ENCODE measurements around the gene DCBLD1. TPM values are rescaled to one million over a fixed set of nuclear protein-coding genes. Genes with fewer than 3 reads are reported as not detected.

Gene DCBLD1
- total and polyA plus RNA-seq, 9 of the 15 experiments (the other 6 are each of a cell fraction or from before 2014, with no cell fraction given) = 0.80 to 8.5 (median 6.8) TPM

- no peak for TF ChIP-seq SLC30A9 (CRISPR knock-in tag; IDR thresholded peaks at IDR 0.05)
- no peak for TF ChIP-seq ATF1 (CRISPR knock-in tag; IDR thresholded peaks at IDR 0.05)
- no peak for TF ChIP-seq ATF1 (tag; IDR thresholded peaks at IDR 0.05)
- TF ChIP-seq CXXC5 (CRISPR knock-in tag; IDR thresholded peaks at IDR 0.05) = peak; percentile 43; the same call in 1 of the 2 replicates
- peak; percentile 40 to 86 for TF ChIP-seq E2F6 (IDR thresholded peaks at IDR 0.05; ENCODE audit: borderline replicate concordance in 1 of 2, extremely low read depth in 1 of 2, insufficient read depth in 1 of 2, insufficient read length in 1 of 2, low read depth in 1 of 2, low read length in 1 of 2, poor library complexity in 1 of 2, severe bottlenecking in 1 of 2)
- TF ChIP-seq DLX4 (CRISPR knock-in tag; IDR thresholded peaks at IDR 0.05) = no peak
- TF ChIP-seq HMGXB4 (CRISPR knock-in tag; IDR thresholded peaks at IDR 0.05) = no peak
- TF ChIP-seq ZBTB1 (CRISPR knock-in tag; IDR thresholded peaks at IDR 0.05; ENCODE audit: borderline replicate concordance, low read depth) = peak; percentile 15; the same call in 1 of the 2 replicates
- TF ChIP-seq PURB (CRISPR knock-in tag; IDR thresholded peaks at IDR 0.05; ENCODE audit: low read depth) = no peak
- TF ChIP-seq NRF1 (conservative IDR thresholded peaks at IDR 0.05 in 1 of 2, IDR thresholded peaks at IDR 0.05 in 1 of 2) = peak in 1 of 2 experiments; percentile 32; a peak in 1 of 4 replicates
- TF ChIP-seq SMARCA4 (IDR thresholded peaks at IDR 0.05) = no peak
- no peak for TF ChIP-seq ETV6 (IDR thresholded peaks at IDR 0.05; ENCODE audit: borderline replicate concordance in 1 of 2, low read depth in 2 of 2, low read length in 1 of 2)
- no peak for TF ChIP-seq ETV6 (CRISPR knock-in tag; IDR thresholded peaks at IDR 0.05; ENCODE audit: borderline replicate concordance)
- peak; percentile 88 for TF ChIP-seq L3MBTL2 (IDR thresholded peaks at IDR 0.05)
- 0 out of 2 replicates have a peak, but pooled peaks have one; percentile 20 for TF ChIP-seq SPI1 (IDR thresholded peaks at IDR 0.05; ENCODE audit: borderline replicate concordance, low read depth, low read length)
- no peak for TF ChIP-seq CREB5 (CRISPR knock-in tag; IDR thresholded peaks at IDR 0.05)
- TF ChIP-seq ZC3H4 (CRISPR knock-in tag; IDR thresholded peaks at IDR 0.05; ENCODE audit: borderline replicate concordance) = no peak
- no peak for TF ChIP-seq CBFB (CRISPR knock-in tag; IDR thresholded peaks at IDR 0.05)
- TF ChIP-seq ZNF408 (CRISPR knock-in tag; IDR thresholded peaks at IDR 0.05; ENCODE audit: low read depth) = no peak
These were observed 1.1 kb upstream of the DCBLD1 start (continued) for GRCh38 chr6:117481278-117481925.
